Measurements from ENCODE around the gene LRIT2.

The LRIT2 gene, protein sequence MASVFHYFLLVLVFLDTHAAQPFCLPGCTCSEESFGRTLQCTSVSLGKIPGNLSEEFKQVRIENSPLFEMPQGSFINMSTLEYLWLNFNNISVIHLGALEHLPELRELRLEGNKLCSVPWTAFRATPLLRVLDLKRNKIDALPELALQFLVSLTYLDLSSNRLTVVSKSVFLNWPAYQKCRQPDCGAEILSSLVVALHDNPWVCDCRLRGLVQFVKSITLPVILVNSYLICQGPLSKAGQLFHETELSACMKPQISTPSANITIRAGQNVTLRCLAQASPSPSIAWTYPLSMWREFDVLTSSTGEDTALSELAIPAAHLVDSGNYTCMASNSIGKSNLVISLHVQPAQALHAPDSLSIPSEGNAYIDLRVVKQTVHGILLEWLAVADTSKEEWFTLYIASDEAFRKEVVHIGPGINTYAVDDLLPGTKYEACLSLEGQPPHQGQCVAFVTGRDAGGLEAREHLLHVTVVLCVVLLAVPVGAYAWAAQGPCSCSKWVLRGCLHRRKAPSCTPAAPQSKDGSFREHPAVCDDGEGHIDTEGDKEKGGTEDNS

DNA sequence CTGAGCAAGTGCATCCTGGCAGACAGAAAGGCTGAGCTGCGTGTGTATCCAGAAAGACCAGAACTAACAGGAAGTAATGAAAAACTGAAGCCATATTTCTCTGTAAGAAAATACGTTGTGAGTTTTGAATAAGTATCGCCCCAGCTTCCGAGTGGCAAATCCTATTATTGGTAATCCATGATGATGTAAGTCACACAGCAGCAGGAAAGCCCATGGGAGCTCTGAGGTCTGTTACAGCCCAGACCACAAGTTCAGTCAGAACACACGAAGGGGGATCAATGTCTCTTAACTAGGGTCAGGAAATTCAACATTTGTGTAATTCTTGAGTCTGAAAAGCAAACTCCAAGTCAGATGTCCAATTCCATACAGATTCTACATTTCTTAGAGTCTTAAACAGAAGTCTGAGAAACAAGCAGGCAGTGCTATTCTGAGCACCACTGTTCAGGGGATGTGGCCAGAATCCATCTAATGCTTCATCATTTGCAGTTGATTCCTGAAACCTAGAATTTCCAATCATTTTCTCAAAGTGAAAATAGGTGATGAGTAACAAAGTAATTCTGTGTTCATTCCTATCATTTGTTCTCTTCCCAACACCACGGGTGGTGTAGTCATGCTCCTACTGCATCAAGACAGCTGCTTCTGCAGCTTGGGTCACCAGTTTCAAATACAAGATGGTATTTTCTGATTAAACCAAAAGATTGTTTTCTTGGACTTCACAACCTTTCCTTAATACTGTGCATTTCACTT, at the start of gene LRIT2:
LRIT2 (minus strand) TSS at position 118 of the 747 bp plus-strand sequence; CDS start at position 94, 24 bp downstream.
- no peak for DNase-seq

DNA sequence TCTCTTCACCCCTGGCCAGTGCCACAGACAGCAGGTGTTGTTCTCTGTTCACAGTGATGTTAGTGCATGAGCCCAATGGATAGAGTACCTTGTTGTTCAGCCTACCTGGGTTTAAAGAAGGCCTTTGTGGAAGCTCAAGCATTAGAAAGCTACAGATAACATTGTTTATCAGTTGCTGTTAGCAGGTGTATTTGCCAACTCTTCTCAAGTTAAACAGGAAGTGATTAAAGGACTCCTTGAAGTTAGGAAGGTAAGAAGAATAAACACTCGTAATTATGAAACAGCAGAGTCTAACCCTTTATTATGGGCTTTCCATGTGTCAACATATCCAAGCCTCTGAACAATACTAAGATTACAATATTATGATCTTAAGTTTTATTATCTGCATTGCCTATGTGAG, 45.4 kb upstream of the LRIT2 start:
- DNase-seq = no peak

DNA sequence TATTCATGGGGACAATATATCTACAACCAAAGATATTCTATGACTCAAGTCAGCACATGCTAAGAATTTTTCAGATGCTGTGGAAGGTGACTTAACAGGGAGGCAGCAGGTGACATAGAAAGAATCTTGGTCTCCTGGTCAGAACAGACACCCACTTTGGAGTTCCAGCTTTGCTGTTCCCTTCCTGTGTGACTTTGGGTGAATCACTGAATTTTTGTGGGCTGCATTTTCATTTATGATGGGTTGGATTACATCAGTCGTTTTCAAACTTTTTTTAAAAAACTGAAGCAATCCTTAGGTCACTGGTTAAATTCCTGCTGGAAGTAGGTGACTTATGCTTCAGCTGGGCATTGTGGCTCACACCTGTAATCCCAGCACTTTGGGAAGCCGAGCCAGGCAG, 44.4 kb upstream of the LRIT2 start:
- DNase-seq = no peak

DNA sequence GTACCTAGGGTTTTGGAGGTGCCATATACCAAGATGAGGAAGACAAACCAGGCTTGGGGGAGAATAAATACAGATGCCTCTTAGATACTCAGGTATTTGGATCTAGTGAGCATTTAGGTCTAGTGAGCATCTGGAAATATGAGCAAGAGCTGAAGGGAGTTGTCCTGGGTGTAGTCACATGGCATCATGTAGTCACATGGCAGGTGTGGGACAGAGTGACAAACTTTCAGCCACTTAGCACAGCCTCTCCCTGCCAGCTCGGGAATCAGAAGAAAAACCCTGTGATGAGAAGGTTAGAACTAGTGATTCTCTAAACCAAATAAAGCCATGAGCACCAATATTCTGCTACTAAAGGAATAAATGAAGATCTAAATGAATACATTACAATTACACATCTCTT, 43.8 kb upstream of the LRIT2 start:
- no peak for DNase-seq

DNA sequence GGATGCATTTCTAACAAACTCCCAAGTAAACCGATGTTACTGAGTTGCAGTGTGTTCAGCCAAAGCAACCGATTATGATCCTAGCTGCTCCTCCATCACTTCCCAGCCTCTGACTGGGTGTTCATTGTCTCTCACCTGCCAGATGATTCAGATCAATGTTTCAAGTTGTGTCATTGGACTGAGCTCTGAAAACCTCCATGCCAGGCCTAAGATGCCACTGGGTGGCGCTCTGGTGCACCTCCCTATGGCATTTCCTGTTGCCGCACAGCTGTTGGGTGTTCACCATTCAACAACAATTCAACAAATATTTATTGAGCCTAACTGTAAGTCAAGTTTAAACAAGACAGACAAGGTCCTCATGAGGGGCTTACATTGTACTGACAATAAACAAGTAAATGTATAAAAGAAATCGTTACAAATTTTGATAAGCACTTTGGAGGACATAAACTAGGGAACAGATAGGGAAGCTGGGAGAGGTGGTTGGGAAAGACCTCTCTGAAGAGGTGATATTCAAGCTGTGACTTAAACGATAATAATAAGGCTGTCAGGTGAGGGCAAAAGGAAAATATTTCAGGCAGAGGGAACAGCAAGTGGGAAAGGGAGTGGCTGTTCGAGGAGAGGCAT, 42.3 kb upstream of the LRIT2 start:
- peak; percentile 13 for DNase-seq

DNA sequence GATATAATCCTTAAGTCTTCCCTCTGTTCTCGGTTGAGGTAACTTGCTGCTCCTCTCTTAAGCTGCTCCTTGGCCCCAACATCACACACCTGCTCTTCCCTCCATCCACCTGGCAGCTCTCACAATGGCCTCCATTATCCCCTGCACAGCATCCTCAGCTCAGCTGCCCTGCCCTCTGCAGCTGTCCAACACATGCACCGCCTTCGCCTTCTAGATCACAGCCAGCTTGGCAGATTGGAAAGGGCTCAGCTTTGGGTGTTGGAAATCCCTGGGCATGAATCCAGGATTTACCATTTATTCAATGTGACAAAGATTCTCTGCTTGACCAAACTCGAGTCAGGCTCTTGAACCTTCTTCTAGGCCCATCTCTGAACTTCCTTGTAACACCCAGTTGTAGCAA, 40.1 kb upstream of the LRIT2 start:
- DNase-seq = no peak

DNA sequence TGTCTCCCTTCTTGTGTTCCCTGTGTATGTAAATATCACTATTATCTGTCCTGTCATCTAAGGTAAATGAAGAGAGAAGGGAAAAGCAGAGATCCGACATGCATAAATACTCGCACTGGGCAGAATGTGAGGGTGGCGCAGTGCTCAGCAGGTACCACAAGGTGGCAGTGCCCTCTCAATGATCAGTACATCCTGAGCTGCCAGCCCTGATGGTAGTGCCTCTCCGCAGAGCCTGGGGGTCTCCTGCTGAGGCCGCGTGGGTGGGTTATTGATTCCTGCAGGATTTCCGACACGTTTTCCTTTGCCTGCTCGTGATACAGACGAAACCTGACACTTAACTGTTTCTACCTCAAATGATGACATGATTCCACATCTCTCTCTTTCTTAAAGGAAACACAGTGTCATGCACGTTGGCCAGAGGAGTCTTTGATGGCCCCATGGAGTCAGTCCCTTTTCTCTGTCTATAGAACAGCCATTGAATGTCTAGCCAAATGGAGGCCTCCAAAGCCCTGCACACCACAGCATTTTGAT, 39.3 kb upstream of the LRIT2 start:
- peak; percentile 25 for DNase-seq

DNA sequence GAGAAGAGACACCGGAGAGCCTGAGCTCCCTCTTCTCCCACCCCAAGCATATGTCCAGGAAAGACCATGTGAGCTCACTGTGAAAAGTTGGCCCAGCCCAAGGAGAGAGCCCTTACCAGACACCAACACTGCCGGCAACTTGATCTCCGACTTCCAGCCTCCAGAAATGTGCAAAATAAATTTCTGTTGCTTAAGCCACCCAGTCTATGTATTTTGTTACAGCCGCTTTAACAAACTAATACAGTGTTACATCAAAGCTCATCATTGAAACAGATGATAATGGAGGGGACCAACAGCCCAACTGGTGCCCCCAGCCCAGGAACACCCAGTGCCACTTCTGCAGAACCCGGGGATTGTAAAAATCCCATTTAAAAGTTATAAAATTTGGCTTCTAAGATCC, 38.4 kb upstream of the LRIT2 start:
- no peak for DNase-seq

DNA sequence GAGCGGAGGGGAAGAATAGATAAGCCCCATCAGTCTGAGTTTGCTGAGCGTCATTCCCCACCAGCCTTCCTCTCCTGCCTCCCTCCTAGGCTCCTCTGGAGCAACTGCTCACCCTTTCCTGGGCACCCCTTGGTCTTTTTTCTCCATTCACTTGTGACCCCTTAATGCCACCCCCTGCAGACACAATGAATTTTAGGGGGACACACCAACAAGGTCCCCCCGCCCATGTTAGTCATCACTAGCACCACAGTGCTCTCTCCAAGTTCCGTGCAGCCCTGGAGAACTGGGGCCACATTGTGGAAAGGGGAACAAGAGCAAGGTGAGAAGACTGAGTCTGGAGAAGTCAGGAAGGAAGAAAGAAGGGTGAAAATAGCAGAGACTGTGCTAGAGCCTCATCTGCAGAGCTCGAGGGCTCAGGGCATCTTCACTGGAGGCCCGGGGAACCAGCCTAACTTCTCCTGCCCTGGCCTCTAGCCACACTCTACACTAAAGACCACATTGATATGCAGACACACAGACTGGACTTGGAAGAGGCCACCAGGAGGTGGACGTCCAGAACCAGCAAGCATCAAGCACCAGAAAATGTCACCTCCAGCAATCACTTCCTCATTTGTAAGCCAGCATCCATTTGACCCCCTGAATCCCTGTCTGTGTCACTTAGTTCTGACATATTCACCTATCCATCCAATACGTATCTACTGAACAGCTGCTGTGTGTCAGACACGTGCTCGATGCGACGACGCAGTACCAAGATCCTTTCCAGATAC, 37.0 kb upstream of the LRIT2 start:
- DNase-seq = no peak

DNA sequence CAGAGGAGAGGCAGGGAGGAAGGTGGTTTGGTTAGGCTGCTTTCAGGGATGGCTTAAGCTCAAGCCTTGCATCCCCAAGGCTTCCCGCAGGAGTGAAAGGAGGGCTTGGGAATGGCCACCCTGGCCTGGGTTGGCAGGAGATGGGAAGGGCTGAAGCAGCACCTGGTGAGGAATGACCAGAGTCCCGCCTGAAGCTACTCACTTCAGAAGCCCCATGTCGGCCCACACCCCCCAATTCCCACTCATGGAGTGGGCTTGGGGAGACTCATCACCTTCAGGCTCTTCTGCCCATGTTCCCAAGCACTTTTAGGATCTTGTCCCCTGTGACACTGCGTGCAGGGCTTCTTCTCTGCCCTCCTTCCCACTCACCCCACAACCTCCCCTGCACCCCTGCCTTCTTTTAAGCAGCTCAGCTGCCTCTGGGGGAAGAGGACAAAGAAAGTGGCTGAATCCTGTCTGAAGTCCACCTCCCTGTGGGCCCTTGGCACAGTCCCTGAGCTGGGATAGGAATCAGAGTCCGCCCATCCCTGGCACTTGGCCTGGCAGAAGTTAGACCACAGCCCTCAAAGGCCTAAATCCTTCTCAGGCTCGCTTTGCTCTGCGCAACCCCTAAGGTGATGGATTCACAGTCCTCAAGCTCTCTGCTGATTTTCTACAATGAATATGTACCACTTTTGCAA, 36.0 kb upstream of the LRIT2 start:
- DNase-seq = no peak

DNA sequence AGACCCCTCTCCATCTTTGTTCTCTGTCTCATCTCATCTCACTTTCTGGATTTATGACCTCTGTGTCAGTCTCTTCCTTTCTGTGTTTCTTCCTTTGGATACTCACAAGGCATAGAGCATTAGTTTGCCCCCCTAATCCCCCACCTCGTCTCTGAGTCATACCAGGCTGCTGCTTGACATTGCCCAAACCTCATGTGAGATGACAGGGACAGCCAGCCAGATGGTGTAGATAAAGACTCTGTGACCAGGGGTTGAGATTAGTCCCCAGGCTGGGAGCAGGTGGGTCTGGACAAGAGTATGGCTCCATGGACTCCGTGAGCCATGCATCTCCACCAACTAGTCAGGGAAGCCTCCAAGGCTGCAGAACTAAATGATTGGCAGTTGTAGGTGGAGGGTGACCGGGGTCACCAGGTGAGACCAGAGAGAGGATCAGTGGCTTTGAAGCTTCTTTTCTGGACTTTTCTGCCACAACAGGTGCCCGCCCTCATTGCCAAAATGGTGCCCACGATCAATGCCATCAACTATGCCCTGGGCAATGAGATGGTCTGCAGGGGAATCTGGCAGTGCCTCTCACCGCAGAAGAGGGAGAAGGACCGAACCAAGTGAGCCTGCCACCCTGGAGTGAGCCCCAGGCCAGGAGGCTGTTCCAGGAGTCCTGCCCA, 32.8 kb upstream of the LRIT2 start:
- DNase-seq = no peak

DNA sequence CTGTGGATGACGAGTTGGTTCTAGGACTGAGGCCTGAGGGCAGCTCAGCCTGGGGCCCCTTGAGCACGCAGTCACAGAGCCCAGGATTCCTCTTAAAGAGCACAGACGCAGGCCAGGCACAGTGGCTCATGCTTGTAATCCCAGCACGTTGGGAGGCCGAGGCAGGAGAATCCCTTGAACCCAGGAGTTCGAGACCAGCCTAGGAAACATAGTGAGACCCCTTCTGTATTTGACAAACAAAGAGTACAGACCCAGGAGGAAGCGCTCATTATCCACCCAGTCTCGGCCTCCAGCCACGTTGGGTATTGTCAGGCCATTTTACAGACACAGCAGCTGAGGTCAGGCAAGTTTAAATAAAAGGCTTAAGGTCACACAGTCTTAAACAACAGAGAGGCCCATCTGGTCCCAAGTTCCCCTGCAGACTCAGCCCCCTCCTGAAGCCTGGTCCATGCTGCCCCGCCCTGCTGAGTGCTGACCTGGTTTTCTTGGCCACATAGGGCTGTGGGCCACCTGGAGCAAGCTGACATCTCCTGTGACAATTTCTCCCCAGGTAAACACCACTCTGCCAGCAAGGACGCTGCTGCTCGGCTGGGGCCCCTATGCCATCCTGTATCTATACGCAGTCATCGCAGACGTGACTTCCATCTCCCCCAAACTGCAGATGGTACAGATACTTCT, 32.1 kb upstream of the LRIT2 start:
- no peak for DNase-seq

DNA sequence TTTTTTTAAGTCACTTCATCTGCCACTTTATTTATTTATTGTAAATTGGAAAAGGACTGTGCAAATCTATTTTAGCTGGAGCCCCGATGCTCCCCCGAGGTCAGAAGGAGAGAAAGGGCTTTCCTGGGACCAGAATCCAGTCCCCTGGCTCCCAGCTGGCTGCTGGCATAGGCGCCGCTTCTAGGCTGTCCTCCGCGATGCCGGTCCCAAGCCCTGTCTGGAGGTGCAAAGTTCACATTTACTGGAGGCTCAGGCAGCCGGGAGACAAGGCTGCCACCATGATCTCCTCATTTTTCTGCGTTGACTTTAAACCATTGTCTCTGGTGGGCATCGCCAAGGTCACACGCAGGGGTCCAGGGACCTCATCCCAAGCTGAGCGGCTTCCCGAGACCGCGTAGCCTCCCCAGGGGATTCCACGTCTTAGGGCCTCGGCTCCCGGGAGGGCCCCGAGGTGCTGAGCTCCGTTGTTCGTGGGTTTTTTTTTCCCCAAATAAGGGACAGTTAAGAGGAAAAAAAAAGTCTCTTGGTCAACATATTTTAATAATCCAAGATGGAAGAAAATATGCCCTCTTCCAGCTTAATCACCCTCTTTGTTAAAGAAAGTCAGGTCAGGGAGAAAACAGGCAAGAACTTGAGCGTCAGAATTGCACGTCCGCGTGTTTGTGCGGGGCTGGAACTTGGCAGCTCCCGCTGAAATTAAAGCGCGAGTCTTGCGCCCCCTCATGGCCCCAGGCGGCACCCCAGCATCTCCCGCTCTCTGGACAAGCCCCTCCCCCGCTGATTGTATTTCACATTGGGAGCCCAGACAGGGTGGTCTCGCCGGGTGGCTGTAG, 31.4 kb upstream of the LRIT2 start:
- DNase-seq = no peak

DNA sequence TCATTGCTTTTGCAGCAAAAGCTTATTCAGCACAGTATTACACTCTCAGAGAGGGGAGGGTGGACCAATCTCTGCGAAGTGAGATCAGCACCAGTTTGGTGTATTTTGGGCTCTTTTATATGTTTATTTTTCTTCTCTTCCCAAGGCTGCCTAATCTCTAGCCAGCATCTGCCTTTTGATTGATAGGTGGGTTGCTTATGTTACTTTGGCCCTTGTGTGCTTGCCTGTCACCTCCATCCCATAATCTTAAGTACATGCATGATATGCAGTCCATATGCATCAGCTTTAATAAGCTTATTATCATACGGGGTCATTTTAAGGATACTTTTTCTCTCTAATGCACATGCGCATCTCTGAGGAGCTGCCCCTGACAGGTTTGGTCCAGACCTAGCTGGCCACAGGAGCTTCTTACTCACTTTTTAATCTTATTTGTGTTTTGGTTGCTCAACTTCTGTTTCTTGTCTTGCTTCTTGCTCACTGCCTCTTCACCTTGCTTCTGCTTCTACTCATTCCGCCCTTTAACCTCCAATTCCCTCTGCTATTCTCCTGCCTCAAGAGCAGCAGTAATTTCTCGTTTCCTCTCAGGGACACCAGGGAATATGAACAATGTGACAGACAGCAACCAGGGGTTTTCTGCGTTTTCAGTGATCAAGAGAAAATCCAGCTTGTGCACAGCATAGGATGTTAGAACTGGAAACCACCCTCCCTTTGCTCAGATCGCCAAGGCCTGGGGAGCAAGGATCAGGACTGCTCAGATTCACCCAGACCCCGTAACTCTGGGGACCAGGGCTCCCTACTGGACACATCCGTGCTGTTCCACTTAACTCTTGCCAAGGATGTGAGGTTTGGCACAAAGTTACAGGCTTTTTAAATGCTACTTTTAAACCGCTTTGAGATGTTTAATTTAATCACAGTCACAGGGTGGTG, 29.5 kb upstream of the LRIT2 start:
- no peak for DNase-seq

DNA sequence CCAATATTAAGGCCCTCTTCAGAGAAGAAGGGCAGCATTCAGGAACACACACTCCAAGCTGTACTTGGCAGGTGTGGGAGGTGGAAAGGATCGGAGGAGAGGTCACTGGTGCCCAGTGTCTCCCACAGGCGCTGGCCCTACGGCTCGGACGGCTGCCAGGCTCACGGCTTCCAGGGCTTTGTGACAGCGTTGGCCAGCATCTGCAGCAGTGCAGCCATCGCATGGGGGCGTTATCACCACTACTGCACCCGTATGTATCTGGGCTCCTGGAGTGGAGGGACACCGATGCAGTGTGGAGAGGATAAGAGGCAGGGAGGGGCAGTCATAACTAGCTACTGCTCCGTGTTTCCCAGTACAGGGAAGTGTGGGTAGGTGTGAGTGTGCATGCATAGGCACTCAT, 23.4 kb upstream of the LRIT2 start:
- no peak for DNase-seq

DNA sequence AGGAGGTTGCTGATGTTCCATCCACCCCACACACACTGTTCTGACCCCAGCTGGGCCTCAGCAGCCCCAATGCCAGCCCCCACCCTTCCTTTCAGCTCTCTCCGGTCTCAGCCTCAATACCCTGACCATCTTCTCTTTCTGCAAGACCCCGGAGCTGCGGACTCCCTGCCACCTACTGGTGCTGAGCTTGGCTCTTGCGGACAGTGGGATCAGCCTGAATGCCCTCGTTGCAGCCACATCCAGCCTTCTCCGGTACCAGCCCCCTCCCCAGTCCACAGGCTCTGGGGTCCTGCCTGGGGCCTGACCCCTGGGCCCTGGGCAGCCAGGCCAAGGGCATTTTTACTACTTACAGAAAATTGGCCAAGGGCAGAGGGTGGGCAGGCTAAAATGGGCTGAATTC, 22.2 kb upstream of the LRIT2 start:
- DNase-seq = no peak

DNA sequence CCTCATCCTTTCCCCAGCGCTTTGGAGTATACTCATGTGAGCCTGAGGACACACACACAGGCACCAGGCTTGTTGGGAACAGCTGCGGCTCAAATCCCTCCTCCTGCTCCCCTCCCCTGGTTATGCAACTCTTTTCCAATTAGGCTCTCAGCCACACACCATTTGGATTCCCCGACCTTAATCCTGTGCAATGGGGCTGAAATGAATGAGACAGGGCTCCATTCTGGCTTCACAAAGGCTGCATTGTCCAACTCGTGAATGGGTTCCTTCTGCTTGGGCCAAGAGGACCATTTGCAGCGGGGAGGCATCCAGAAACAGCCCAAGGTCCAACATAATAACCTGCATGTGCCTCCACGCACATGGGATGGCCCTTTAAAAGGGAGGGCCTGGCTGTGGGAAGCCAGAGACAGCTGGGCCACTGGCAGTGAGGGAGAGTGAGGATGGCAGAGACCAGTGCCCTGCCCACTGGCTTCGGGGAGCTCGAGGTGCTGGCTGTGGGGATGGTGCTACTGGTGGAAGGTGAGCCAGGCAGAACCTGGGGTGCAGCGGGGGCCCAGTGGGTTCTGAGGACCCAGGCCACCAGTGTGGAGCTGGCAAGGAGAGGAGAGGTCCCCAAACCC, 19.4 kb upstream of the LRIT2 start, which contains the start of gene RGR:
RGR (plus strand) TSS at position 403 of the 620 bp plus-strand sequence; CDS start at position 441, 38 bp downstream.
- no peak for DNase-seq

DNA sequence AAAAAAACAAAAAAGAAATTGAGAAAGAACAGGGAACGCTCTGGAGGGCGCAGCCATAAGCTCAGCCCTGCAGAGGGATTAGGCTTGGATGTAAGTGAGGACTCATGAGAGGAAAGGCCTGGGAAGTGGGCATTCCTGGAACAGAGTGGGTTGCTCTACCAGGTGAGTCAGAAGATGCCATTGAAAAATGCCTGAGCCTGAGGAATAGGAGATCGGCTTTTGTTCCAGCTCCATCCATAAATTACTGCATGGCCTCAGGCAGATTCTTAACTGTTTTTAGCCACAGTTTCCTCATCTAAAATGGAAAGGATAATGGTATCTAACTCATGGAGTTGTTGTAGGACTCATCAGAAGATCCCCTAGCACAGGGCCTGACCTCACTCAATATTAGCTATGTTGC, 18.4 kb upstream of the LRIT2 start:
- DNase-seq = no peak

All from NCI-H2227 treated with DMSO at 0.1 percent for 48 hours (cell line).